ENCODE measurements around the gene HNRNPDL.

HNRNPDL gene

GRCh38 chr4:82376109-82376508 is 54.2 kb downstream of the HNRNPDL start:
- DNase-seq (ENCODE audit: low read depth) = no peak
- H3K4me3 ChIP-seq (ENCODE audit: low read length) = no peak overlapping the region
- no peak for TF ChIP-seq CTCF (IDR thresholded peaks at IDR 0.05; ENCODE audit: insufficient read depth, low read depth, low read length, missing control alignments)

GRCh38 chr4:82373816-82374625 is 56.2 kb downstream of the HNRNPDL start, which contains the start of gene HNRNPD:
Gene HNRNPD (minus strand): TSS chr4:82373991. CDS start chr4:82373678, 313 bp downstream.
- TF ChIP-seq CTCF (IDR thresholded peaks at IDR 0.05; ENCODE audit: insufficient read depth, low read depth, low read length, missing control alignments) = no peak
- peak; percentile 100 for DNase-seq (ENCODE audit: low read depth)
- peak within 1 kb of the TSS; percentile 94 for H3K4me3 ChIP-seq (ENCODE audit: low read length)

- H3K4me3 ChIP-seq (ENCODE audit: low read length) = peak overlapping the region; percentile 94
- DNase-seq (ENCODE audit: low read depth) = no peak
- TF ChIP-seq CTCF (IDR thresholded peaks at IDR 0.05; ENCODE audit: insufficient read depth, low read depth, low read length, missing control alignments) = no peak
These were observed 56.8 kb downstream of the HNRNPDL start for GRCh38 chr4:82373486-82373815.
